SK-N-SH (cell line): ENCODE data around the gene CACNA1F.

Experiments used
- CHD2 ChIP-seq: fragments of 150-350 bp; IDR thresholded peaks from 2 replicates; pipeline ENCODE4 v1.6.1; 2018; ENCODE audit warnings: low read length; ENCODE audit not compliant: partially characterized antibody
- EZH2phosphoT487 ChIP-seq: fragments of 200-600 bp; sonication (generic); IDR thresholded peaks from 2 replicates; pipeline ENCODE4 v1.6.1; 2017; ENCODE audit warnings: low read depth, mixed run types, mild to moderate bottlenecking, antibody characterized with exemption, moderate library complexity, borderline replicate concordance
- FOXM1 ChIP-seq: IDR thresholded peaks from 2 replicates; pipeline ENCODE4 v1.4.0; 2012; ENCODE audit warnings: low read depth, mild to moderate bottlenecking
- POLR2AphosphoS5 ChIP-seq: IDR thresholded peaks from 2 replicates; pipeline ENCODE4 v1.6.1; 2012; ENCODE audit warnings: low read depth, low read length
- SIN3A ChIP-seq: IDR thresholded peaks from 2 replicates; pipeline ENCODE4 v1.6.1; 2012; ENCODE audit warnings: low read depth, mild to moderate bottlenecking, low read length, moderate library complexity, borderline replicate concordance
- TAF1 ChIP-seq: IDR thresholded peaks from 2 replicates; pipeline ENCODE4 v1.6.1; 2012; ENCODE audit warnings: low read depth, mild to moderate bottlenecking, low read length, moderate library complexity, borderline replicate concordance
- YY1 ChIP-seq: IDR thresholded peaks from 2 replicates; pipeline ENCODE4 v1.4.0; 2012; ENCODE audit warnings: low read depth, mild to moderate bottlenecking
- TF ChIP-seq, protein P1 (sequence below): fragments of 200-600 bp; sonication (generic); IDR thresholded peaks from 2 replicates; pipeline ENCODE4 v1.6.1; 2017; ENCODE audit warnings: antibody characterized with exemption, mild to moderate bottlenecking, moderate library complexity
- TF ChIP-seq, protein P2 (sequence below): fragments of 150-350 bp; IDR thresholded peaks from 2 replicates; pipeline ENCODE4 v1.6.1; 2017; ENCODE audit warnings: antibody characterized with exemption, low read length, low read depth, borderline replicate concordance

DNA sequence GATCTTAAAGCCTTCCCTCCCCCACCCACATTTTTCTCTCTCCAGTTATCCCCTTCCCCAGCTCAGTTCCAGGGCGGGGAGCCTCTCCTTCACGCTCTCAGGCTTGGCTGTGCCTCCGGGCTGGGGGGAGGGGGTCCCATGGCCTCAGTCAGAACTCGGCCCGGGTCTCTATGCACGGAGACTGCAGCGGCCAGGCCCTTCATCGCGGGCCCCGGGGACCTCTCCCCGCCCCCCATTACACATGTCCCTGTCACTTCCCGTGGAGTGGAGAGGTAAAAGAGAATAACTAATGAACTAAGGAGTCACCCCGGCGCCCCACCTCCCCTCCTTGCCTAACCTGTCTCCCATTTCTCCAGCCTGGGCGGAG, 46.1 kb downstream of the CACNA1F start:
- TF ChIP-seq FOXM1 = no peak
- TF ChIP-seq, protein P1, sequence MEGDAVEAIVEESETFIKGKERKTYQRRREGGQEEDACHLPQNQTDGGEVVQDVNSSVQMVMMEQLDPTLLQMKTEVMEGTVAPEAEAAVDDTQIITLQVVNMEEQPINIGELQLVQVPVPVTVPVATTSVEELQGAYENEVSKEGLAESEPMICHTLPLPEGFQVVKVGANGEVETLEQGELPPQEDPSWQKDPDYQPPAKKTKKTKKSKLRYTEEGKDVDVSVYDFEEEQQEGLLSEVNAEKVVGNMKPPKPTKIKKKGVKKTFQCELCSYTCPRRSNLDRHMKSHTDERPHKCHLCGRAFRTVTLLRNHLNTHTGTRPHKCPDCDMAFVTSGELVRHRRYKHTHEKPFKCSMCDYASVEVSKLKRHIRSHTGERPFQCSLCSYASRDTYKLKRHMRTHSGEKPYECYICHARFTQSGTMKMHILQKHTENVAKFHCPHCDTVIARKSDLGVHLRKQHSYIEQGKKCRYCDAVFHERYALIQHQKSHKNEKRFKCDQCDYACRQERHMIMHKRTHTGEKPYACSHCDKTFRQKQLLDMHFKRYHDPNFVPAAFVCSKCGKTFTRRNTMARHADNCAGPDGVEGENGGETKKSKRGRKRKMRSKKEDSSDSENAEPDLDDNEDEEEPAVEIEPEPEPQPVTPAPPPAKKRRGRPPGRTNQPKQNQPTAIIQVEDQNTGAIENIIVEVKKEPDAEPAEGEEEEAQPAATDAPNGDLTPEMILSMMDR = no peak
- TF ChIP-seq, protein P2, sequence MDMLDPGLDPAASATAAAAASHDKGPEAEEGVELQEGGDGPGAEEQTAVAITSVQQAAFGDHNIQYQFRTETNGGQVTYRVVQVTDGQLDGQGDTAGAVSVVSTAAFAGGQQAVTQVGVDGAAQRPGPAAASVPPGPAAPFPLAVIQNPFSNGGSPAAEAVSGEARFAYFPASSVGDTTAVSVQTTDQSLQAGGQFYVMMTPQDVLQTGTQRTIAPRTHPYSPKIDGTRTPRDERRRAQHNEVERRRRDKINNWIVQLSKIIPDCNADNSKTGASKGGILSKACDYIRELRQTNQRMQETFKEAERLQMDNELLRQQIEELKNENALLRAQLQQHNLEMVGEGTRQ = no peak
- no peak for TF ChIP-seq EZH2phosphoT487
- no peak for TF ChIP-seq POLR2AphosphoS5
- no peak for TF ChIP-seq TAF1
- no peak for TF ChIP-seq YY1
- no peak for TF ChIP-seq CHD2
- TF ChIP-seq SIN3A = no peak
